Measurements from ENCODE around the gene CARD19. TPM values are rescaled to one million over a fixed set of nuclear protein-coding genes. Genes with fewer than 3 reads are reported as not detected.

The CARD19 gene
- total RNA-seq, 4 donors from 2014 or later = 34.7 to 74.4 (median 58.9) TPM

DNA sequence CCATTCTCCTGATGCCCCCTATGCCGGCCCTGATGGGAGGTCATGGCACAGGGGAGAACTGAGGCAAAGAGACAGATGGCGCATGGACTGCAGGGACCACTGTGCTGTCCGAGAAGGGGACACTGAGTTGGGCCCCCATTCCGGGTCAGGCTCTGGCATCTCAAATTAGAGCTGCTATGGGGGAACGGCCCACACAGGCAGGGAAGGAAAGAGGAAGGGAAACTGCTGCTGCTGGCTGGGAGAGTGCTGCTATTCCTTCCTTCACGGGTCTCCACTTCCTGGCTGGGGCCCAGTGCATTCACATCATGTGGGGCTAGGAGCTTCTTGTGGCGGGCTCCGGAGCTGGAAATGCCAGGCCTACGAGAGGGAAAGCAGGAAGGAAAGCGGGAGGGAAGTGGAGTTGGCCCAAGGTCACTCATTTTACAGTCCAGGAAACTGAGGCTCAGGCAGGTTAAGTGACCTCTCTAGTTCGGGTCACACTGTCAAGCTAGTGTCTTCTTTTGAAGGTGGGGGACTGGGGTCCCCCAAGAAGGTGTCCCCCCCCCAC is 1.3 kb upstream of the CARD19 start:
- Histone ChIP-seq H3K27ac (peak overlapping the region; percentile 89 to 99 (median 98)), H3K27me3 (no peaks in the 10 kb centered on the region), H3K4me3 (peak overlapping the region; percentile 44 to 100 (median 60)), H3K4me1 (peaks cover 6 to 48% (median 39%) of the 10 kb centered on the region in 4 donors), H3K36me3 (no peaks in the 10 kb centered on the region), H3K9me3 (no peaks in the 10 kb centered on the region)
- peak; percentile 62 to 81 (median 80) for DNase-seq
- TF ChIP-seq POLR2A (IDR thresholded peaks at IDR 0.05) = no peak
- TF ChIP-seq, protein P1, sequence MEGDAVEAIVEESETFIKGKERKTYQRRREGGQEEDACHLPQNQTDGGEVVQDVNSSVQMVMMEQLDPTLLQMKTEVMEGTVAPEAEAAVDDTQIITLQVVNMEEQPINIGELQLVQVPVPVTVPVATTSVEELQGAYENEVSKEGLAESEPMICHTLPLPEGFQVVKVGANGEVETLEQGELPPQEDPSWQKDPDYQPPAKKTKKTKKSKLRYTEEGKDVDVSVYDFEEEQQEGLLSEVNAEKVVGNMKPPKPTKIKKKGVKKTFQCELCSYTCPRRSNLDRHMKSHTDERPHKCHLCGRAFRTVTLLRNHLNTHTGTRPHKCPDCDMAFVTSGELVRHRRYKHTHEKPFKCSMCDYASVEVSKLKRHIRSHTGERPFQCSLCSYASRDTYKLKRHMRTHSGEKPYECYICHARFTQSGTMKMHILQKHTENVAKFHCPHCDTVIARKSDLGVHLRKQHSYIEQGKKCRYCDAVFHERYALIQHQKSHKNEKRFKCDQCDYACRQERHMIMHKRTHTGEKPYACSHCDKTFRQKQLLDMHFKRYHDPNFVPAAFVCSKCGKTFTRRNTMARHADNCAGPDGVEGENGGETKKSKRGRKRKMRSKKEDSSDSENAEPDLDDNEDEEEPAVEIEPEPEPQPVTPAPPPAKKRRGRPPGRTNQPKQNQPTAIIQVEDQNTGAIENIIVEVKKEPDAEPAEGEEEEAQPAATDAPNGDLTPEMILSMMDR (IDR thresholded peaks at IDR 0.05) = no peak

DNA sequence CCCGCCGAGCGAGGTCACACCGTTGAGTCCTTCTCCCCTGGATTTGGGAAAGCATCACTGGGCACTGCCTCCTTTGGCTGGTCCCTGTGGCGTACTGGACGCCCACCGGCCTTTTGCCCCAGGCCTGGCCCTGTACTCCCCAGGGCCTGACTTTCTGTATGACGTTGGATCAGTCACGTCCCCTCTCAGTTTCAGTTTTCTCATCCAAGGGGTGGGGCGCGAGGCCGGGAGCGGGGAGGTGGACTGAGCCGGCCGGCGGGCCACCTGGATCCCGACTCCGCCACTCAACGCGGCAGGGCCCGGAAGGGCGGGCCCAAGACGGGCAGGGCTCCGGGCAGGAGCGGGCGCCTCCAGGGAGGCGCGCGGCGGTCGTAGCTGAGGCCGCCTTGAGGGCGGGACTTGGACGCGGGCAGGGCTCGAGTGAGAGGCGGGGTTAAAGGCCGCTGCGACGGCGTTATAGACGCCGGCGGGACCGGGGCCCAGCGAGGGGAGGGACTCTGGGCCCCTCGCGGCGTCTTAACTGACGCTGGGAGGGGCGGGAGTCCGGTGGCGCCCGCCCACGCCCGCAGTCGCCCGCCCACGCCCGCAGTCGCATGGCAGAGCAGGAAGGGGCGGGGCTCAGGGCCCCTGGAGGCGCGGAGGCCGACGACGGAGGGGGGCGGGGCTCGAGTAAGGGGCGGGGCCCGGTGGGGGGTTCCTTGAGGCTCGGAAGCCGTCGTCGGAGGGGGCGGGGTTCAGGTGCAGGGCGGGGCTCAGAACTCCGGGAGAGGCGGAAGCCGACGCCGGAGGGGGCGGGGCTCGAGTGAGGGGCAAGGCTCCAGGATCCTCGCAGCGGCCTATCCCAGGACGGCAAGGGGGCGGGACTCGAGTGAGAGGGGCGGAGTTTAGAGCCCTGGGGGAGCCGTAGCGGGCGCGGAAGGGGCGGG is 549 bp upstream of the CARD19 start:
- TF ChIP-seq, protein P1 (IDR thresholded peaks at IDR 0.05) = no peak
- peak; percentile 75 to 83 for TF ChIP-seq POLR2A (IDR thresholded peaks at IDR 0.05)
- Histone ChIP-seq H3K9me3 (no peaks in the 10 kb centered on the region), H3K4me1 (peaks cover 6 to 49% (median 39%) of the 10 kb centered on the region in 4 donors), H3K36me3 (no peaks in the 10 kb centered on the region), H3K27ac (peak overlapping the region; percentile 96 to 99 (median 98)), H3K4me3 (peak overlapping the region; percentile 99 to 100 (median 99)), H3K27me3 (no peaks in the 10 kb centered on the region)
- peak; percentile 100 for DNase-seq

DNA sequence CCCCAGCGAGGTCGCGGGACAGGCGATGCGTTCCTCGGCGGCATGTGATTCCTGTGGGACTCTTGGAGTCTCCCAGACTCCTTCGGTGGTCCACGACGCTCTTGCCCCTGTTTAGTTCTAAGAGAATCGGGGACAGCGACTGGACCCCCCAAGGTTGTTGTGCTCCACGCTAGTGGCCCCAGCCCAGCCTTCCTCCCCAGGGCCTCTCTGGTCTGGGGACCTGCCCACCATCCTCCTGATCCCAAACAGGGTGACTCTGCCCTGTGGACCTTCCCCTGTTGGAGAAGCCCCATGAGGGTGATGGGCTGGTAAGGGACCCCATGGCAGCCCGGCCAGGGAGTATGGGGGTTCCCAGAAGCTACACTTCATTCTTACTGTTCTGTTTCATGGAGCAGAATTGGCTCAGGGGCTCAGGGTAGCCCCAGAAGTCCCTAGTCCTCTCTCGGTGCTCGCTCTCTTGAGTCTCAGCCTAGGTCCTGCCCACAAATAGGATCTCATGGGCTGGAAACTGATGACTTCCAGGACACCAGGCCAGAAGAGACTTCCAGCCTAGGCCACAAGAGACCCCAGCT is 880 bp downstream of the CARD19 start:
- Histone ChIP-seq H3K27ac (peak overlapping the region; percentile 96 to 99 (median 97)), H3K9me3 (no peaks in the 10 kb centered on the region), H3K4me3 (peak overlapping the region; percentile 99 to 100 (median 99)), H3K27me3 (no peaks in the 10 kb centered on the region), H3K36me3 (no peaks in the 10 kb centered on the region), H3K4me1 (peaks cover 6 to 49% (median 39%) of the 10 kb centered on the region in 4 donors)
- TF ChIP-seq POLR2A (IDR thresholded peaks at IDR 0.05) = no peak
- TF ChIP-seq, protein P1 (IDR thresholded peaks at IDR 0.05) = no peak
- DNase-seq = no peak

DNA sequence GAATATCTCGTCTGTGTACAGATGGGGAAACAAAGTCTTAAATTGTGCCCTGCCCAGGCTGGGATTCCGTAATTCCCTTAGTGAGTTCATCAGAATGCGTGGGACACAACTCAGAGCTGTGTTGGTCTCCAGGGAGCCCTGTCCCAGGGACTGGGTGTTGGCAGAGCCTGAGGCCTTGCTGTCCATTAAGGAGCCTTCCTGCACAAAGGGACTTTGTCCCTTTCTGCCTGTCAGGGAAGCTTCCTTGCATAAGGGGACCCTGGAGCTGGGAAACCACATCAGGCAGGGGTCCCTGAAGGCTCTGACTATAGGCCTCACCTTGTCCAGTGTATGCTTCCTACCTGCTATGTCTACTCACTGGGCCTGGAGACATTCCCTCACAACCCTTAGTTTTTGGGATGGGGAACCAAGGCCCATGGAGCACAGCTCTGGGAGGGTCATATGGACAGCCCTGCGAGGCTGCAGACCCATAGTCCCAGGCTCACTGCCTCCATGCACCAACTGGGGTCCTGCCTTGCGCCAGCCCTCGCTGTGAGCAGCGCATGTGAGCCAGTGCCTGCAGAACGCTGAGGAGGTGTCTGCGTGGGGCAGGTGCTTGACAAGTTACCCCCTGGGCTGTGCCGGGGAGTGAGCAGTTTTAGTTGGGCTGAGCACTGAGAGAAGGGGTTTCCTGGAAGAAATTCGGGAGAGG is 1.6 kb downstream of the CARD19 start:
- H3K4me3 ChIP-seq = peak overlapping the region in 2 of 4 donors; percentile 99
- H3K9me3 ChIP-seq = no peaks in the 10 kb centered on the region
- H3K36me3 ChIP-seq = no peaks in the 10 kb centered on the region
- H3K27me3 ChIP-seq = no peaks in the 10 kb centered on the region
- H3K4me1 ChIP-seq = peaks cover 6 to 49% (median 38%) of the 10 kb centered on the region in 4 donors
- TF ChIP-seq, protein P1 (IDR thresholded peaks at IDR 0.05) = no peak
- TF ChIP-seq POLR2A (IDR thresholded peaks at IDR 0.05) = peak; percentile 33 to 40
- DNase-seq = peak in 1 of 3 donors; percentile 61
- peak overlapping the region; percentile 96 to 99 (median 97) for H3K27ac ChIP-seq

Data from Peyer's patch (tissue), 4 donors.